ENCODE measurements around the gene GATAD2B.
A peak's percentile ranks its signal among the peaks of the same experiment; 100 is the strongest.
"Not testable (repeated sequence)": the region's sequence is repeated elsewhere in the genome, so short reads cannot be mapped to it uniquely, and the experiment has no call there.

GATAD2B gene

DNA sequence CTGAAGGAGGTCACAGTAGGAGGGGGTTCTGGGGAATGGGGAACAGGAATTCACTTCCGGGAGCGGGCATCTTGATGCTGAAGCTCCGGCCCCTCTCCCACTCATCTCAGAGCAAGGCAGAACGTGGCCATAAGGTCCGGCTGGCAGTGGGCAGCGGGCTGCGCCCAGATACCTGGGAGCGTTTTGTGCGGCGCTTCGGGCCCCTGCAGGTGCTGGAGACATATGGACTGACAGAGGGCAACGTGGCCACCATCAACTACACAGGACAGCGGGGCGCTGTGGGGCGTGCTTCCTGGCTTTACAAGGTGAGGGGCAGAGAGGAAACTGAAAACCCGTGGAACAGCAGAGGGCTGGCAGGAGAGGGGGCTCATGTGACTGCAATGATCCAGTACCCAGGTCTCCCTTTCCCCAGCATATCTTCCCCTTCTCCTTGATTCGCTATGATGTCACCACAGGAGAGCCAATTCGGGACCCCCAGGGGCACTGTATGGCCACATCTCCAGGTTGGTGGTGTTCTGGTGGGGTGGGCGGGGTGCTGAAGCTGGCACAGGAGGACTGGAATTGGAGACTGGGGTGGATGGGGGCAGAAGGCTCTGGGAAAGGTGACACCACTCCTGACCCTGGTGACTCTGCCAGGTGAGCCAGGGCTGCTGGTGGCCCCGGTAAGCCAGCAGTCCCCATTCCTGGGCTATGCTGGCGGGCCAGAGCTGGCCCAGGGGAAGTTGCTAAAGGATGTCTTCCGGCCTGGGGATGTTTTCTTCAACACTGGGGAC, 144.5 kb downstream of the GATAD2B start:
- DNase-seq (ENCODE audit: low spot score): no peak

DNA sequence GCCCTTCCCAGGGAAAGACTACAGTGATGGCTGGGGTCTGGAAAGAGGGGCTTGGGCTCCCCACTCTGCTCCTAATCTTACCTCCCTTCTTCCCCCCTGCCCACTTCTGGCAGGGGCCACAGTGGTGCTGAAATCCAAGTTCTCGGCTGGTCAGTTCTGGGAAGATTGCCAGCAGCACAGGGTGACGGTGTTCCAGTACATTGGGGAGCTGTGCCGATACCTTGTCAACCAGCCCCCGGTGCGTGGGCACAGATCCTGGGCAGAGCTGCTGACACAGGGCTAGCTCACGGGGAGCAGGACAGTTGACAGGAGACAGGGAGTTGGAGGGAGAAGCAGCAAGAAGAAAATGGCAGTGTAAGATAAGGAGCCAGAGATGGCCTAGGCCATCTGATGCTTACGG, 145.1 kb downstream of the GATAD2B start:
- no peak for DNase-seq (ENCODE audit: low spot score)

DNA sequence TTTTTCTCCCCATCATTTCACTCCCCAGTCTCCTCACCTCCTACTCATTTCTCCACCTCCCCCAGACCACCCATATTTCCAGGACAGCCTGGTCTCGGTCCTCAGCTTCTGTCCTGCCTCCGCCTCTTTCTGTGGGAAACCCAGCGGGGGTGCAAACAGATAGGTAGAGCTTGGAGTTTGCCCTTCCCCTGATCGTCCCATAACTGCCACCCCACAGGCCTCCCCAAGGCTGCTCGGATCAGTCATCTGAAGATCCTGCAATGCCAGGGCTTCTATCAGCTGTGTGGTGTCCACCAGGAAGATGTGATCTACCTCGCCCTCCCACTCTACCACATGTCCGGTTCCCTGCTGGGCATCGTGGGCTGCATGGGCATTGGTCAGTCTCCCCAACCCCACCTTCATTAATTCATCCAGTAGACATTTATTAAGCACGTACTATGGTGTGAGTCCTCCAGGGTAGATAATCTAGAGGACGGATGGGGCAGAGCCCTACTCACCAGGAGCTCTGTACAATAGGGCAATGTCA, 145.9 kb downstream of the GATAD2B start:
- DNase-seq (ENCODE audit: low spot score): no peak

DNA sequence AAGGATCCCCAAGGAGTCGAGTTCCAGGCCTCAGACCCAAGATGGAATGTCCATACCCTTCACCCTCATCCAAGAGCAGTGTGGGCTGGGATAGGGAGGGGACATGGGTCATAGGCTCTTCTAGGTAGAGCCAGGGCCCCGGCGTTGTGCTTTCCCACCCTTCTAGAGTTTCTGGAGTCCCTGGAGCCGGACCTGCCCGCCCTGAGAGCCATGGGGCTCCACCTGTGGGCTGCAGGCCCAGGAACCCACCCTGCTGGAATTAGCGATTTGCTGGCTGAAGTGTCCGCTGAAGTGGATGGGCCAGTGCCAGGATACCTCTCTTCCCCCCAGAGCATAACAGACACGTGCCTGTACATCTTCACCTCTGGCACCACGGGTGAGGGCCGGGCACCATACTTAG, 146.4 kb downstream of the GATAD2B start:
- DNase-seq (ENCODE audit: low spot score): no peak

DNA sequence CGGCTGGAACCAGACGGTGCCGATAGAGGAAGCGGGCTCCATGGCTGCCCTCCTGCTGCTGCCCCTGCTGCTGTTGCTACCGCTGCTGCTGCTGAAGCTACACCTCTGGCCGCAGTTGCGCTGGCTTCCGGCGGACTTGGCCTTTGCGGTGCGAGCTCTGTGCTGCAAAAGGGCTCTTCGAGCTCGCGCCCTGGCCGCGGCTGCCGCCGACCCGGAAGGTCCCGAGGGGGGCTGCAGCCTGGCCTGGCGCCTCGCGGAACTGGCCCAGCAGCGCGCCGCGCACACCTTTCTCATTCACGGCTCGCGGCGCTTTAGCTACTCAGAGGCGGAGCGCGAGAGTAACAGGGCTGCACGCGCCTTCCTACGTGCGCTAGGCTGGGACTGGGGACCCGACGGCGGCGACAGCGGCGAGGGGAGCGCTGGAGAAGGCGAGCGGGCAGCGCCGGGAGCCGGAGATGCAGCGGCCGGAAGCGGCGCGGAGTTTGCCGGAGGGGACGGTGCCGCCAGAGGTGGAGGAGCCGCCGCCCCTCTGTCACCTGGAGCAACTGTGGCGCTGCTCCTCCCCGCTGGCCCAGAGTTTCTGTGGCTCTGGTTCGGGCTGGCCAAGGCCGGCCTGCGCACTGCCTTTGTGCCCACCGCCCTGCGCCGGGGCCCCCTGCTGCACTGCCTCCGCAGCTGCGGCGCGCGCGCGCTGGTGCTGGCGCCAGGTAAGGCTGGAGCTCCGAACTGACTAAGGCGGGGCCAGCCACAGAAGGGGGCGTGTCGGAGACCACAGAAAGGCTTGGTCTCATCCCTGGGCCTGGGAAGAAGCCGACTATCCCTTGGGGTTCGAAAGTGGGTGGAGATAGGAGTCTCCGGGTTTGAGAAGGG, 147.1 kb downstream of the GATAD2B start:
- DNase-seq (ENCODE audit: low spot score): peak; percentile 63

DNA sequence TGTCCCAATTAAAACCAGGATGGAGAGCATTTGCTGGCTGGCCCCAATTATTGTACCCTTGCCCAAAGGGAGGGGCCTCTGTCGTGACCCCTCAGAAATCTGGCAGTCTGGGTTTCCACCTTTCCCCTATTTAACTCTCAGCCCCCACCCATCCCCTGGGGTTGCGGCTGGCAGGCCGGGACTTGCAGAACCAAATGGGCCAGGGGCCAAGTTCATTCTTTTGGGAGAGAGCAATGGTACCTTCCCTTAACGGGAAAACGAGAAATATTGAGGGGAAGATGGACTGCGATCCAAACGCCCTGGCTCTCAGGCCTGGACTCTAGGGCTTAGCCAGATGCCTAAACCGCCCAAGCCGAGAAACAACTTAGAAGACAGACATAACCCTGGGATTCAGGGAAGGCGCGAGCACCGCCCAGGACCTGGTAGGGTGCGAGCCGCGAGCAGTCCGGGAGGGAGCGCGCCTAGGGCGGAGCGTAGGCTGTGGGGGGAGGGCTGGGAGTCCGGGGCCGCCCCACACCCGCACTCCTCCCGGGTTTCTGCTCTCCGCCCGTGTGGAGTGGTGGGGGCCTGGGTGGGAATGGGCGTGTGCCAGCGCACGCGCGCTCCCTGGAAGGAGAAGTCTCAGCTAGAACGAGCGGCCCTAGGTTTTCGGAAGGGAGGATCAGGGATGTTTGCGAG, 147.9 kb downstream of the GATAD2B start, which contains the start of gene SLC27A3:
Gene SLC27A3 (plus strand): TSS at position 628 of the 678 bp plus-strand sequence. CDS start 91 bp downstream, outside the sequence.
- no peak for DNase-seq (ENCODE audit: low spot score)

DNA sequence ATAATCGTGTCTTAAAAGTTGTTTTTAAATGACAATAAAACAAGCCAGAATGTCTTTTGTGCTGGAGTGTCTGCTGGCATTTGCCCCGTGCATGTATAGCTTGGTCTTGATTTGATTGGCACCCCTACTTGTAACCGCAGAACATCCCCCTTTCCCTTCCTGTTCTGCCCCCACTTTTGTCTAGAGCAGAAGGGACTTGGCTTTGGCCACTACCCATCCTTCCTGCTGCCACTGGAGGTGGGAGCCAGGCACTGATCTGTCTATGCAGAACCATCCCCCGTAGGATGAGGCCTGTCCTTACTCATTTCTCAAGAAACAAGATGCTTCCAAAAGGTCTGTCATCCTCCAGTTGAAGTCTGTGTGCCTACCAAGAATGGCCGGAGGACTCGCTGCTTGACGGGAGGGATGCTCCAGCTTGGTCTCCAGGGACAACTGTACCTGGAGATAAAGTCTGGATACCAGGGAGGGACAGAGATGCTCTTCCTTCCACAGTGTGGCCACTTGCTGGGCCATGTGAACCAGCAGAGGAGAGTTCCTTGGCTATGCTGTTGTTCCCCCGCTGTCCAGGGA, 148.7 kb downstream of the GATAD2B start:
- no peak for DNase-seq (ENCODE audit: low spot score)

DNA sequence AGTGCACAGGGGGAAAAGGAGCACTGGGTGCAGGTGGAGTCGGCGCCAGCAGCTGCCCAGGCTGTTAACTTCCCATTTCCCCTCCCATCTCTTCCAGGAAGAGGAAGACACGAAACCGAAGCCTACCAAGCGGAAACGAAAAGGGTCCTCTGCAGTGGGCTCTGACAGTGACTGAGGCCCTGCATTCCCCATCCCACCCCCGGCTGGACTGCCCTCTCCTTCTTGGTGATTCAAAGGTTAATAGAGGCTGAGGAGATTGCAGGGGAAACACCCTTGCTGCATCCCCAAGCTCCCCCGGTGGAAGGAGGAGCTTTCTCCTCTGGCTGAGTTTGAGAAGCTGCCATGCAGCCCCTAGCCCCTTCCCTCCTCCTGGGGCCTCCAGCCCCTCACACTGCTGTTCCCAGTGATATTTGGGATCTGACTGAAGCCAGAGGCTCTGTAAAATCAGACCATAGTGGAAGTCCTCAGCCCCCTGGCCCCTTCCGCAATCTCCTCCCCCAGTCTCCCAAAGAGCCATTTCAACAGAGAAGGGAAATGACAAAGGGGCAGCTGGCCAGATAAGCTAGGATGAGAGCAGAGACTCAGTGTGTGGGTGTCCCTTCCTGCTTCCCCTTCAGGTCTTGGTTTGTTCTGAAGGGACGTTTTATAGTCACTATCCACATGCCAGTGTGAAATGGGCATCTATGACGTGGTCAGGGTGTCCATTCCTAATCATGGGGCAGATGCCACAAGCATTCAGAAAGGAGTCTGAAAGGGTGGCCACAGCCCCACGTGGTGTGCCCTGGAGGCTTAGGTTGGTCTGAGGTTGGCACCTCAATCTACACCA, 149.5 kb downstream of the GATAD2B start:
- no peak for DNase-seq (ENCODE audit: low spot score)

DNA sequence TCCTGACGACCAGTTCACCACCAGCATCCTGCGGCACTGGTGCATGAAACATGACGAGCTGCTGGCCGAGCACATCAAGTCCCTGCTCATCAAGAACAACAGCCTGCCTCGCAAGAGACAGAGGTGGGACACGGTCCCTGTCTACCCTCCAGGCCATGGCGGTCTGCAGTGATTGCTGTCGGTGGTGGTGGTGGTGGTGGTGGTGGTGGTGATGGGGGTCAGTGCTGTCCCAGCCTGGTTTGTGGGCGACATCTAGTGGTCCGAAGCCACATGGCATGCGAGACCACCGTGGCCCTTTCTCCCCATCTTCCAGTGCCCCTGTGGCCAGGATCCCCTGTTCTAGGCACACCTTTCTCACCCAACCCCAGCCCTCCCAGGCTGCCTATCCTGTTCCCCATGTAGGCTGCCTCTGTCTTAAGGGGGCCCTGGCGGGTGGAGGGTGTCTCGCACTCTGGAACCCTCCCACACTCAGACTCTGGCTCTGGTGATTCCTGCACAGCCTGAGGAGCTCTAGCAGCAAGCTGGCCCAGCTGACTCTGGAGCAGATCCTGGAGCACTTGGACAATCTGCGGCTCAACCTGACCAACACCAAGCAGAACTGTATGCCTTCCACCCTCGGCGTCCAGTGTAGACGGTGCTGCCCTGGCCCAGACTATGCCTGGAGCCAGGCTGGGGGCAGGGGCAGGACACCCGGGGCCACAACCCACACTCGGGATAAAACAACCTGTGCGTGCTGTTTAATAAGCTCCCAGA, 150.8 kb downstream of the GATAD2B start:
- no peak for DNase-seq (ENCODE audit: low spot score)

DNA sequence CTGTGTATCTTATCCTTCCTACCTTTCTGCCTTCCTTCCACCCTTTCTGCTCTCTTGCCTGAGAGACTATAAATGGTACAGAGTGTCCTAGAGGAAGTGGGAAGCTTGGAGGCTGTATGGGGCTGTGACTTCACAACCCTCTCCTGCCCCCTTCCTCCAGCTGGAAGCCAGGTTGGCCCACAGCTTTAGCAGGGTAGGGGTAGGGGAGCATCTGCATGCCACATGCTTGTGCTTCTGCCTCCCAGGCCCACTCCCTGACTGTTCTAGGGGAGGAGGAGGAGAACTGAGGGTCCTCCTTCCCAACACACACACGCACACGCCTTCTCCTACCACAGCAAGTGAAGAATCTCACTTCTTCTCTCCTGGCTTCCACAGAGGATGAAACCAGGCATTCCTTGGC, 151.5 kb downstream of the GATAD2B start:
- no peak for DNase-seq (ENCODE audit: low spot score)

DNA sequence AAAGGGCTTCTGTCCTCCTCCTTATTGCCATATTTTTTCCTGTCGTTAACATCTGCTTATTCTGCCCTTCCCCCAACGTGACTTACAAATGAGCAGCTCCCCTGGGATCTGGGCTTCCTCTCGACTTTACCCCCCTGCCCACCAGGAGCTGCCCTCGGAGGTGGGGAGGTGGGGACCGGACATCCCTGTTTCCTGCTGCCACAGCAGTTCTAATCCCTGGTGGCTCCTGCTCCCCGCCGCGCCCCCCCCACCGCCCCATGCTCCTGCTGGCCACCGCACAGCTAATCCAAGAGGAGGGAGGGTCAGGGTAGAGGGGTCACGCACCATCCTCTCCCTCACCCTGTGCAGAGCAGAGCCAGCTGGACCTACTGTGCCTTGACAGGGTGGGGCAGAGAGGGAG, 152.0 kb downstream of the GATAD2B start:
- DNase-seq (ENCODE audit: low spot score): no peak

DNA sequence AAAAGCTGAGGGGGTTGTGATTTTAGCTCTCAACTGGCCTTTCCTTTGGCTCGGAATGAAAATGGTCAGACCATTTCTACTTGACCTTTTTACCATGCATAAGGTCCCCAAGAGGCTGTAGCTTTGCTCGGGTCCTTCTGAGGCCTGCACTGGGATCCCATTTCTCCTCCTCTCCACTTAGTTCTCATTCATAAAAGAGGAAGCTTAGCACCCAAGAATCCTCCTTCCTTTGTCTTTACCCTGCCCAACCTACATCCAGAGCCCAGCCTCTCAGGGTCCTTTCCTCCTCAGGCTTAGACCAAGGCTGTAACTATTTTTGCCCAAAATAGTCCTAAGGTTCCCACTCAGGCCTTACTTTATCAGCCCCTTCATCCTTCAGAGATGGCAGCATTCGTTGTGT, 153.6 kb downstream of the GATAD2B start:
- DNase-seq (ENCODE audit: low spot score): no peak

DNA sequence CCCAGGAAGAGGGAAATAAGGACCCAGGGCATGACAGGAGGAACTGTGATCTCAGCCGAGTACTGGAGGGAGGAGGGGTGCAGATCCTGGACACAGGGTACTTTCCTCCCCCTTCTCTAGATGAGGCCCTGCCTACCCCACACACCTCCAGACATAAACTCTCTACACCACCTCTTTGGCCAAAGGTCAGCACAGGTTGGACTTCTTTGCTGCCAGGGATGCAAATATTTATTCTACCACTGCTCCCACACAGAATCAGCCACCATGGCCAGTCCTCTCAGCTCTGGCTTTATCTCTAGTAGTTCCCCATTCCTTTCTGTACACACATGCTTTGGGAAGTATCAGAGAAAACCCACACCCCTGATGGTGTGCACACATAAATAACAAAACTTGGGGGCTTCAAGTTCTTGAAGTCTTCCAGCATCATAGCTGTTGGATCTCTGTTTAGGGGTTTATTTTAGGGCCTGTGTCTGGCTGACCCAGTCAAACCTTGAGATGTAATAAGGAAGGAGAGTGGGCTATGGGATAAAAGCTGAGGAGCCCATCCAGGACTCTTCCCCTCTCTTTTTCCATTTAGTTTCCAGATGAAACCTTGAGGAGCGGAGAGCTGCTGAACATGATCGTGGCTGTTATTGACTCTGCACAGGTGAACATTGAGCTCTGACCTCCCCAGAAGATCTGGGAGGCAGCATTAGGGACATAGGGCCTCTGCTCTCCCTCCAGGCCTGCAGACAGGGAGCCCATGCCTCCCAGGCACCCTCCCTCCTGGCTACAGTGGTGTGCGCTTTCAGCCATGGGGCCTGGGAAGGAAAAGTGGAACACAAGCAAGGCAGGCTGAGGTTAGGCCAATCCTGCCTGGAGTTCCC, 154.2 kb downstream of the GATAD2B start:
- no peak for DNase-seq (ENCODE audit: low spot score)

DNA sequence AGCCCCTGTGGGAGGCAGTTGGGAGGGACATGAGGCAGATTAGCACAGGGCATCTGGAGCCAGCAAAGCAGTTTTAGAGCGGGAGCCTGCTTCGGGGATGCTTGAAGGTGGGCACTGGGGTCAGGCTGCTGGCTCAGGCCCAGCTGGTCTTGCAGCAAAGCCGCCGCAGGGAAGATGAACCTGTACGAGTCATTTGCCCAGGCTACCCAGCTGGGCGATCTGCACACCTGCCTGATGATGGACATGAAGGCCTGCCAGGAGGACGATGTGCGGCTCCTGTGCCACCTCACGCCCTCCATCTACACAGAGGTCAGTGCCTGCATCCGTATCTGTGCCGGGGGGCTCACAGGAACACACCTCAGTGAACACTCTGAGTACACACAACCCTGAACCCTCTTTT, 155.3 kb downstream of the GATAD2B start:
- DNase-seq (ENCODE audit: low spot score): no peak

DNA sequence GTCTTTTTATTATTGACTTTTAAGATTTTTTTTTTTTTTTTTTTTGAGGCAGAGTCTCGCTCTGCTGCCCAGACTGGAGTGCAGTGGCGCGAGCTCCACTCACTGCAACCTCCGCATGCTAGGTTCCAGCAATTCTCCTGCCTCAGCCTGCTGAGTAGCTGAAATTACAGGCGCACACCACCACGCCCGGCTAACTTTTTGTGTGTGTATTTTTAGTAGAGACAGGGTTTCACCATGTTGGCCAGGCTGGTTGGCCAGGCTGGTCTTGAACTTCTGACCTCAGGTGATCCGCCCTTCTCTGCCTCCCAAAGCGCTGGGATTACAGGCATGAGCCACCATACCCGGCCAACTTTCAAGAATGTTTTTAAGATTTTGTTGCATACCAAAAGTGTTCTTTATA, 156.1 kb downstream of the GATAD2B start:
- not testable (repeated sequence) for DNase-seq (ENCODE audit: low spot score)

DNA sequence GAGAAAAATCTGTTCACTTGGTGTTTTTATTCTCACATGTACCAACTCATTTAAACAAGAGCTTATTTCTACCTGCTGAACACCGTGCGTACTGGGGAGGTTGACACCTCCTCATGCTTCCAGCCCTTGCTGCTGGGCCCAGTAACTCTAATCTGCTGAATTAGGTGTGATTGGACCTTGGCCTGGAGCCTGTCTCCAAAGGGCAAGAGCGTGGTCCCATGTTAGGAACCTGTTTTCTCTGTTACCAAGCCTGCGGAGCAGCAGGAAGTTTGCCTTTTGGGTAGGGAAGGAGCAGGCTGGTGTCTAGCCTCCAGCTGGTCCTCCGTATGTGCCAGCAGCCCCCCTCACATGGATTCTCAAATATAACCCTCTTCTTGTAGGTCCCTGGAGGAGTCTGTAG, 158.5 kb downstream of the GATAD2B start:
- no peak for DNase-seq (ENCODE audit: low spot score)

DNA sequence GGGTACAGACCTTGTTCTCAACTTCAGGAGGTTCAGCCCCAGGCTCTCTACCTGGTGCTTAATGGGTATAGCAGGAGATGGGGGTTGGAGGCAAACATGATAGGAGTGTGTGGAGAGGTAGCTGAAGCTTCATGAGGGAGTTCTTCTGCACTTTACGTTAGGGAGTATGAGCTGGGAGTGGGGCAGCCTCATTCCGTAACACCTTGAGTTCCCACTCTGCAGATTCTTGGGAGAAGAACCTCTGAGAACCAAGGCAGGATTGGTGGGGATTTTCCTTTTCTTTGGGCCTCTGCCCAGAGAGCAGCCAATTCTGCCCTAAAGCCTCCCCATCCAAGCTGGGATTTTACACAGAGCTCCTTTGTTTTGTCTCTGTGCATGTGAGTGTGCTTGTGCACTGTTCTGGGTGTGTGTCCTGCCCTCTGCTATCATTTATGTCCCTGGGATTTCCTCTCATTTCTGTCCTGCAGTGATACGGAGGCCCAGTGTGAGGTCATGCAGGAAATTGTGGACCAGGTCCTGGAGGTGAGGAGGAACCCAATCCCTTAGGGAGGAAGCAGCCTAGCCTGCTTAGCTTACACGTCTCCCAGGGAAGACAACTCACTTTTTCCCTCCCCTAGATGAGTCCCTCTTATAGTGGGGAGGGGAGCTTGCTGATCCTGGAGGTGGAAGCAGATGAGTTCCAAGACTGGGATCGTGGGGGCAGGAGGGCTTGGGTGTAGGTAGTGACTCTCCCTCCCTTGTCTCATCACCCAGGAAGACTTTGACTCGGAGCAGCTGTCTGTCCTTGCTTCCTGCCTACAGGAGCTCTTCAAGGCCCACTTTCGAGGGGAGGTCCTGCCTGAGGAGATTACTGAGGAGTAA, 159.2 kb downstream of the GATAD2B start:
- DNase-seq (ENCODE audit: low spot score): no peak

DNA sequence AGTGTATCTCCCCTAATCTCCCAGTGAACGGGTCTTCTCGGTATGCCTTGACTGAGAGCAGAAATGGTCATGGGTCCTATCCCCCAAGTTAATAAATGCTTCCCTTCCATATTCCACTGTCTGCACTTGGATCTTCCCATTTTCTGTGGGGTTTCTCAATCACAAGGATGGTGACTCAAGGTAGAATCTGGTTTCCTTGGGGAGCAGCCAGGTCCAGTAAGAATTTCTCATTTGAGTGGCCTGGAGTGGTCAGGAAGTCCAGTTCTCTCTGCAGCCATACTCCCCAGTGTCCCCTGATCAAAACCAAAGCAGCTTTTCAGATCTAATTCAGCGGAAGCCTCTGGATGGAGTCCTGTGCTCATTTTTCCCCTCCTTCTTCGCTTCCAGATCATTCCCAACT, 162.3 kb downstream of the GATAD2B start:
- no peak for DNase-seq (ENCODE audit: low spot score)

Data from CD4-positive, alpha-beta T cell treated with Interleukin-2 at 100 ng/mL for 4 hours (primary cell).